Endometrial microvascular endothelial cells (primary cell): ENCODE measurements around the gene PRKG2. TPM values are rescaled to one million over a fixed set of nuclear protein-coding genes. Genes with fewer than 3 reads are reported as not detected.

Experiments used
- in situ Hi-C: cut with HindIII; loops from 2 replicates; pipeline ENCODE4 v1.10.0; 2017; ENCODE audit warnings: low sequenced_read_pairs, low pct_unique_long_range_greater_than_20kb; ENCODE audit errors: inconsistent ontology term
- total RNA-seq: library from RNA; depleted of rRNA; stranded (reverse); fragments of >200 nt; gene quantifications from one replicate; pipeline ENCODE4 v1.2.3, GENCODE V29; 2015; ENCODE audit errors: inconsistent ontology term

Gene PRKG2
- total RNA-seq, 1 donor from 2014 or later, result not detected

DNA sequence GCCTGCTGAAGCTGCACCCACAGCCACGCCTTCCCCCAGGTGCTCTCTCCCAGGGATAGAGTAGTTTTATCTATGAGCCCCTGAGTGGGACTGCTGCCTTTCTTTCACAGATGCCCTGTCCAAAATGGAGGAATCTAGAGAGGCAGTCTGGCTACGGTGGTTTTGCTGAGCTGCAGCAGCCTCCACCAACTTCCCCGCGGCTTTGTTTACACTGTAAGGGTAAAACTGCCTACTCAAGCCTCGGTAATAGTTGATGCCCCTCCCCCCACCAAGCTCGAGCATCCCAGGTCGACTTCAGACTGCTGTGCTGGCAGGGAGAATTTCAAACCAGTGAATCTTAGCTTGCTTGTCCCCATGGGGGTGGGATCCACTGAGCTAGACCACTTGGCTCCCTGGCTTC is 84.5 kb downstream of the PRKG2 start:
- in situ Hi-C loops, result no loop called here

- in situ Hi-C loops, result no loop called here
Measured at GRCh38 chr4:81120055-81120454, 95.0 kb downstream of the PRKG2 start.

- in situ Hi-C loops, result no loop called here
Measured at GRCh38 chr4:81118086-81118485, 96.9 kb downstream of the PRKG2 start.

DNA sequence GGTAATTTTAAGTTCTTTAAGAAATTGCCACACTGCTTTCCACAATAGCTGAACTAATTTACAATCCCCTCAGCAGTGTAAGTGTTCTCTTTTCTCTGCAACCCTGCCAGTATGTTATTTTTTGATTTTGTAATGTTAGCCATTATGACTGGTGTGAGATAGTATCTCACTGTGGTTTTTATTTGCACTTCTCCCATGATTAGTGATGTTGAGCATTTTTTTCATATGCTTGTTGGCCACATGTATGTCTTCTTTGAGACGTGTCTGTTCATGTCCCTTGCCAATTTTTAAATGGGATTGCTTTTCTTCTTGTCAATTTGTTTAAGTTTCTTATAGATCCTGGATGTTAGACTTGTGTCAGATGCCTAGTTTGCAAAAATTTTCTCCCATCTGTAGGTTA is 98.5 kb downstream of the PRKG2 start:
- in situ Hi-C loops, result no loop called here

DNA sequence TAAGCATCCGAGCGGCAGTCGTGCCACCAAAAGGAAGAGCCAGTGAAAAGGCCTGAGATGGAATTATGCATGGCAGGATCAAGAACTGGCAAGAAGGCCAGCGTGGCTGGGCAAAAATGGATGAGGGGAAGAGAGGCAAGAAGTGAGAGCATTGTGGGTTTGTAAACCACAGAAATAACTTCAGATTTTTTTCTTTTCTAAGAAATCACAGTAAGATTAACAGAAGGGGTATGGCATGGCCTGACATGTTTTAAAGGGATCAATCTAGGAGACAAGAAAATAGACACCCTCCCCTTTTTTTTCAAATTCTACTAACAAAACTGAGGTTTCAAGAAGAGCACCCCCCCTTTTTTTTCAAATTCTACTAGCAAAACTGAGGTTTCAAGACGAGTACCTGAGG is 102.0 kb downstream of the PRKG2 start:
- in situ Hi-C loops, result no loop called here

DNA sequence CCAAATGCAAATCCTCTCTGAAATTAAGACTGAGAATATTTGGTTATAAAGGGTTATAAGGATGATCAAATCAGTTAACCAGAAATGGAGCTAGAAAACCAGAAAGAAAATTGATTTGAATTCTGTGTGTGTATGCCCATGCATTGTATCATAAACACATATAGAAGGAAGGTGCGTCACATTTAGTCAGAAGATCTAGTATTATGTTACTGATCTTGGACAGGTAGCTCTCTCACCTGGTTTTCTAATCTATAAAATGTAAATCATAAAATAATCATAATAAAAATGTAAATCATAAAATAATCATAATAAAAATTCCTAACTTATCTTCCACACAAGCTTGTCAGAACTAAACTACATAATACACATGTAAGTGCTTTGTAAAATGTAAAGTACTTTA is 105.7 kb downstream of the PRKG2 start:
- in situ Hi-C loops, result no loop called here

DNA sequence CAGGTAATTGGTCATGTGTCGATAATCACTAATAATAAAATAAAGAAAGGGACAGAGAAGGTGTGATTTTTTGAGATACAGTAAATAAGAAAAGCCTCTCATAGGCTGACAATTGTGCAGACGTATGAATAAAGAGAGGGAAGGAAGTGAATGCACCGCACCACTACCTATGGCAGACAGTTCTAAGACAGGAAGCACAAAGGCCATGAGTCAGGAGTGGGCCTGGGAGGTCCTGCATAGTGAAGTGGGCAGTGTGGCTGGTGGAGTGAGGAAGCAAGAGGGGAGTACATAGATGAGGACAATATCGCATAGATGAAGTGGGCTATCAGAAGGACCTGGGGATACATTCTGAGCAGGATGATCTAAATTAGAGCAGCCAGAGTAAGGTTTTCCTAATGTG is 108.9 kb downstream of the PRKG2 start:
- in situ Hi-C loops, result no loop called here

- in situ Hi-C loops, result no loop called here
Measured at GRCh38 chr4:81102107-81102506, 112.9 kb downstream of the PRKG2 start.

DNA sequence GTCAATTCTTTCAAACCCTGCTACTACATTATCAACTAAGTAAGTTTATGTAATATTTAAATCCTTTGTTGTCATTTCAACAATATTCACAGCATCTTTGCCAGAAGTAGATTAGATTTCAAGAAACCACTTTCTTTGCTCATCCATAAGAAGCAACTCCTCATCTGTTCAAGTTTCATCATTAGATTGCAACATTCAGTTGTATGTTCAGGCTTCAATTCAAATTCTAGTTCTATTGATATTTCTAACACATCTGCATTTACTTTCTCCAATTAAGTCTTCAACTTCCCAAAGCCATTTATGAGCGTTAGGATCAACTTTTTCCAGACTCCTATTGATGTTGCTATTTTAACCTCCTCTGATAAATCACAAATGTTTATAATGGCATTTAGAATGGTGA is 118.5 kb downstream of the PRKG2 start:
- in situ Hi-C loops, result no loop called here

DNA sequence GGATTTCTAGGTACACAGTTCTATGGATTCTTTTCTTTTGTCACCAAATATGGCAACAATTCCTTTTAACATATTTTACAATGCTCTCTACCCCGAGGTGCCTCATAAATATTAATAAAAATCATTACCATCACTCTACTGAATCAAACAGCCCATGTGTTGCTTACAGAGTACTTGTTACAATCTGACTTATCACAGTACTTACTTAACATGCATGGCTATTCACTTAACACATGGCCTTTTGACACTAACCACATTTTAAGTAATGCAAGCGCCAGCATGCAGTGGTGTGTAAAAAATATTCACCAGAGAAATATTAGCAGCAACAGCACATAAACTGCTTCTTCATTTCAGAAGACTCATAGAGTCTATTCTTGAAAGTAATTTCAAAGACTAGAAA is 119.6 kb downstream of the PRKG2 start:
- in situ Hi-C loops, result no loop called here

DNA sequence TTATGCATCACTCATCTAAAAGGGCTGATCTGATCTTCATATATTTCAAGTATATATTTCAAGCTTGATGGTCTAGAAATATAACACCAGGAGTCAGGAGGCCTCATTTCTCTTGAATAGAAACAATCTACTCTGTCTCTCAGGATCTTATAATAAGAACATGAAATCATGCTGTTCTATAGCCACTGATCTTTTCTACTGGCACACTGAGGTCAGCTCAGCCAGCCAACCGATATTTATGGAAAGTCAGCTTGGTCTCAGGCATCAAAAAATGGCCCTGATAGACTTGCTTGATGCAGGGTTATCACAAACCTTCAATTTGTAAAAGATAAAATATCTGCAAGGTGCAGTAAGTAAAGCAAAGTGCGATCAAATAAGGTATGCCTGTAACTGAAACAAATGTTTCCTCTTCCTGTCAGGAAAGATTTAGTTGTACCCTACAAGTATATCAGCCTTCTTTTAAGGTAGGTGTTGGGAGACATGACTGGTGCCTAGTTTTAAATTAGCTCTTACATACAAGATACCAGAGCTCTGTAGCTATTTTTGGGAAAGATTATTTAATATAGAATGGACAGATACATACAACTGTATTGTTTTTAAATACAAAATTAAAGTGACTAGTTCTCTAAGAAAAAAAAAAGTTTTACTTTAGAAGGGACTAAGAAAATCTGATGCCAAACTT is 121.2 kb downstream of the PRKG2 start:
- in situ Hi-C loops, result no loop called here

- in situ Hi-C loops, result no loop called here
Measured at GRCh38 chr4:81085979-81086378, 129.0 kb downstream of the PRKG2 start.

GRCh38 chr4:81085291-81085690 is 129.7 kb downstream of the PRKG2 start:
- in situ Hi-C loops, result no loop called here

GRCh38 chr4:81084634-81085033 is 130.4 kb downstream of the PRKG2 start:
- in situ Hi-C loops, result no loop called here

DNA sequence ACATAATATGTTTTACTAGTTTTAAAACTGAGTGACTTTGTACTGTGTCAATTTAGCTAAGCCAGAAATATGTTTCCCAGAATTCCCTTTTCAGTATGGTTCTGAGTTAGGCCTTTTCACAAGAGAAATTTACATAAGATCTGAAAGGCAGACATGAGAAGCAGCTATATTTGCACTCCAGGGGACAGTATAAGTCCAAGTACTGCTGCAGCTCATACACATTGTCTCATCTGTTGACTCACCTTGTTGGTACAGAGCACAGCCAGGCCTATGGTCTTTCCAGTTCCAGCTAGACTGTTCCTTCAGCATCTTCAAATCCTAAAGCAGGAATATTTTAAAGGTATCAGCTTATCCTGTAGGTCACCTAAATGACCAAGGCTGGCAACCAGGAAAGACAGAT is 131.0 kb downstream of the PRKG2 start:
- in situ Hi-C loops, result no loop called here

- in situ Hi-C loops, result no loop called here
Measured at GRCh38 chr4:81081156-81081555, 133.9 kb downstream of the PRKG2 start.

GRCh38 chr4:81071013-81071412 is 144.0 kb downstream of the PRKG2 start:
- in situ Hi-C loops, result no loop called here

DNA sequence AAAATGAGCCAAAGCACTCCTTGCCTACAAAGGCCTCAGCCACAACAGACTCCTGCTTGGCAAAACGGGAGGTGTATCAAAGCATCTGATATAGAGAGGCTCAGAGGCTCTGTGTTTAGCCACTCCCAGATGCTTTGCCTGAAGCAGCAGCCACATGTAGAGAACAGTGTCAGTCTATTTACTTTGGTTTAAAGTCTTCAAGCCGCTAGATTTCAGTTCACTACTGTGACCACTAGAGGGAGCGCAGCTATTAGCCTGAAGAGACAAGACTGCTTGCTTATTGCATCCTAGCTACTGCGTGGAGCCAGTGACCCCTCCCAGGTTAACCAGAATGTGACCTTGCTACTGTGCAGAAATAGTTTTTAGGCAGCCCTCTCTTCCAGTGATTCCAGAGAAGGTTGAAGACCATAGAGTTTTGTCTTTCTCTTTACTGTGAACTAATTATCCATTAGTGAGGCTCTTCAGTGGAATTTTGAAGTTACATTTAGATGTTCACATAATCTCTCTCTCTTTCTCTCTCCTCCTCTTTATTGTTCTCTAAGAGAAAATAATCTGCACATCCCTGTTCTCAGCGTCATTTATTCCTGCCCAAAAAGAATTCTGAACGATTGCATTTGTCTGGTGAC is 145.2 kb downstream of the PRKG2 start:
- in situ Hi-C loops, result no loop called here

DNA sequence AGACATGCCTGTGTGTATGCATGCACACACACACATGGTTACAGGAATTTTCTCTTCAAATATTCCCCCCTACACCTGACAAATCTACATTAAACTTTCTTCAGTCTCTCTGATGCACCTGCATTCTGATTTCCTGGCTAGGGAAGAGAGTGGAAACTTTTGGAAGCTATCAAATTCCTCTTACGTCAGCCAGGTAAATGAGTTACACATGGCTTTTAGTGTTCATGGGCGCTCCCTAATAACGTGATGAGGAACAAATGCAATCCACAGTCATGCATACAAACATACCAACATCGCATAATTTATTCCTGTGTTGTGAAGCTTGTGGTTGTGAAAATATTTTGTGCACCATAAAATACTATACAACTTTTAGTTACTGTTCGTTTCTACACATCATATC is 149.6 kb downstream of the PRKG2 start:
- in situ Hi-C loops, result no loop called here

DNA sequence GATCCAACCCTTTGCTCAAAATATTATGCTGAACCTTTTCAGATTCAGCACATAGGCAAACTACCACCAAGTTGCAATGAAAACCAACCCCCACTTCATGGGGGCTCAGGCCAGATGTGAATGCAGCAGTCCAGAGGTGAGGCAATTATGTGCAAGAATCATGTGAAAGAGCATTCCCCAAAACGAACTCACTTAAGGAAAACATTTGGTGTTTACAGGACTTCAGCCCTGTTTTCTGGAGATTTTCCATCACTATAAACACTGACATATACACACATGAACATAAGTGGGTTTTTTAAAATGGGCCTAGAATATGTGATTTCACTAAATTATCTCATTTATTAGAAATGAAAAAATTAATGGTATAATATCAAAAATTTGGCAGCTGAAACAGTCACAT is 153.0 kb downstream of the PRKG2 start:
- in situ Hi-C loops, result no loop called here

GRCh38 chr4:81061344-81061730 is 153.7 kb downstream of the PRKG2 start:
- in situ Hi-C loops, result no loop called here
